ENCODE measurements around the gene FILIP1.

FILIP1 gene

GRCh38 chr6:75345413-75345812 lies 148.2 kb downstream of the FILIP1 start:
- TF ChIP-seq GATA3 (IDR thresholded peaks at IDR 0.05; ENCODE audit: low read depth, low read length) (no peak), GATA2 (IDR thresholded peaks at IDR 0.05; ENCODE audit: low read depth, low read length) (no peak)

- TF ChIP-seq GATA3 (IDR thresholded peaks at IDR 0.05; ENCODE audit: low read depth, low read length) (no peak), GATA2 (IDR thresholded peaks at IDR 0.05; ENCODE audit: low read depth, low read length) (no peak)
Observed at GRCh38 chr6:75344455-75344854, 149.1 kb downstream of the FILIP1 start.

GRCh38 chr6:75344021-75344420 lies 149.6 kb downstream of the FILIP1 start:
- TF ChIP-seq GATA2 (IDR thresholded peaks at IDR 0.05; ENCODE audit: low read depth, low read length) (no peak), GATA3 (IDR thresholded peaks at IDR 0.05; ENCODE audit: low read depth, low read length) (no peak)

GRCh38 chr6:75337835-75338580 lies 155.6 kb downstream of the FILIP1 start:
- TF ChIP-seq GATA3 (IDR thresholded peaks at IDR 0.05; ENCODE audit: low read depth, low read length) (no peak), GATA2 (IDR thresholded peaks at IDR 0.05; ENCODE audit: low read depth, low read length) (no peak)

- TF ChIP-seq GATA3 (IDR thresholded peaks at IDR 0.05; ENCODE audit: low read depth, low read length): no peak
- no peak for TF ChIP-seq GATA2 (IDR thresholded peaks at IDR 0.05; ENCODE audit: low read depth, low read length)
Observed at GRCh38 chr6:75334266-75335040, 159.1 kb downstream of the FILIP1 start.

- TF ChIP-seq GATA3 (IDR thresholded peaks at IDR 0.05; ENCODE audit: low read depth, low read length) (no peak), GATA2 (IDR thresholded peaks at IDR 0.05; ENCODE audit: low read depth, low read length) (no peak)
Observed at GRCh38 chr6:75333676-75334200, 159.9 kb downstream of the FILIP1 start.

- no peak for TF ChIP-seq GATA2 (IDR thresholded peaks at IDR 0.05; ENCODE audit: low read depth, low read length)
Observed at GRCh38 chr6:75331151-75331550, 162.4 kb downstream of the FILIP1 start.

- TF ChIP-seq GATA2 (IDR thresholded peaks at IDR 0.05; ENCODE audit: low read depth, low read length): no peak
- TF ChIP-seq GATA3 (IDR thresholded peaks at IDR 0.05; ENCODE audit: low read depth, low read length): no peak
Observed at GRCh38 chr6:75329703-75330102, 163.9 kb downstream of the FILIP1 start.

- no peak for TF ChIP-seq GATA3 (IDR thresholded peaks at IDR 0.05; ENCODE audit: low read depth, low read length)
- no peak for TF ChIP-seq GATA2 (IDR thresholded peaks at IDR 0.05; ENCODE audit: low read depth, low read length)
Observed at GRCh38 chr6:75327807-75328206, 165.8 kb downstream of the FILIP1 start.

- TF ChIP-seq GATA3 (IDR thresholded peaks at IDR 0.05; ENCODE audit: low read depth, low read length) (no peak), GATA2 (IDR thresholded peaks at IDR 0.05; ENCODE audit: low read depth, low read length) (no peak)
Observed at GRCh38 chr6:75326557-75327258, 166.9 kb downstream of the FILIP1 start.

GRCh38 chr6:75318900-75319299 lies 174.7 kb downstream of the FILIP1 start:
- TF ChIP-seq GATA2 (IDR thresholded peaks at IDR 0.05; ENCODE audit: low read depth, low read length): no peak
- TF ChIP-seq GATA3 (IDR thresholded peaks at IDR 0.05; ENCODE audit: low read depth, low read length): no peak

GRCh38 chr6:75317503-75318206 lies 175.9 kb downstream of the FILIP1 start:
- no peak for TF ChIP-seq GATA2 (IDR thresholded peaks at IDR 0.05; ENCODE audit: low read depth, low read length)
- TF ChIP-seq GATA3 (IDR thresholded peaks at IDR 0.05; ENCODE audit: low read depth, low read length): no peak

GRCh38 chr6:75315978-75316377 lies 177.6 kb downstream of the FILIP1 start:
- TF ChIP-seq GATA3 (IDR thresholded peaks at IDR 0.05; ENCODE audit: low read depth, low read length): no peak
- TF ChIP-seq GATA2 (IDR thresholded peaks at IDR 0.05; ENCODE audit: low read depth, low read length): no peak
